SK-N-SH treated with all-trans-retinoic acid at 6 μM for 48 hours (cell line): ENCODE measurements around the gene TTLL8.

Source experiments
- ATAC-seq: fragments of 200-7000 bp; cut with Tn5 transposase; 3 replicates; pipeline ENCODE4 v1.9.1; 2020; ENCODE audit warnings: mild to moderate bottlenecking, moderate library complexity
- BACH2 ChIP-seq: fragments of 250-450 bp; sonication (Bioruptor Pico); IDR thresholded peaks from 2 replicates; pipeline ENCODE4 v1.9.0; 2021; ENCODE audit warnings: mild to moderate bottlenecking, borderline replicate concordance
- CREB5 ChIP-seq: fragments of 250-450 bp; sonication (Bioruptor Pico); IDR thresholded peaks from 2 replicates; pipeline ENCODE4 v1.5.1; 2020; ENCODE audit warnings: low read depth, mild to moderate bottlenecking, moderate library complexity
- CSDC2 ChIP-seq: fragments of 250-450 bp; sonication (Bioruptor Pico); IDR thresholded peaks from 2 replicates; pipeline ENCODE4 v1.5.0; 2020; ENCODE audit warnings: mild to moderate bottlenecking, moderate library complexity
- ESRRG ChIP-seq: fragments of 250-450 bp; sonication (Bioruptor Pico); IDR thresholded peaks from 2 replicates; pipeline ENCODE4 v1.6.1; 2021; ENCODE audit warnings: mild to moderate bottlenecking
- GLIS3 ChIP-seq: fragments of 250-450 bp; sonication (Bioruptor Pico); IDR thresholded peaks from 2 replicates; pipeline ENCODE4 v1.5.0; 2020; ENCODE audit warnings: mild to moderate bottlenecking, moderate library complexity
- ISL1 ChIP-seq: fragments of 250-450 bp; sonication (Bioruptor Pico); IDR thresholded peaks from 2 replicates; pipeline ENCODE4 v2.1.2; 2022; ENCODE audit warnings: mild to moderate bottlenecking, moderate library complexity
- OSR1 ChIP-seq: fragments of 250-450 bp; sonication (Bioruptor Pico); IDR thresholded peaks from 2 replicates; pipeline ENCODE4 v1.8.0; 2022; ENCODE audit warnings: moderate library complexity, mild to moderate bottlenecking, inconsistent platforms
- PATZ1 ChIP-seq: fragments of 250-450 bp; sonication (Bioruptor Pico); IDR thresholded peaks from 2 replicates; pipeline ENCODE4 v1.8.0; 2020; ENCODE audit warnings: mild to moderate bottlenecking, moderate library complexity, borderline replicate concordance
- POU6F1 ChIP-seq: fragments of 250-450 bp; sonication (Bioruptor Pico); IDR thresholded peaks from 2 replicates; pipeline ENCODE4 v1.8.0; 2021; ENCODE audit warnings: low read depth, mild to moderate bottlenecking, moderate library complexity, borderline replicate concordance
- PPARA ChIP-seq: fragments of 250-450 bp; sonication (Bioruptor Pico); IDR thresholded peaks from 2 replicates; pipeline ENCODE4 v1.5.0; 2020; ENCODE audit warnings: mild to moderate bottlenecking, borderline replicate concordance
- RARB ChIP-seq: fragments of 250-450 bp; sonication (Bioruptor Pico); IDR thresholded peaks from 2 replicates; pipeline ENCODE4 v1.8.0; 2021; ENCODE audit warnings: mild to moderate bottlenecking, moderate library complexity
- TCF4 ChIP-seq: fragments of 250-450 bp; sonication (Bioruptor Pico); IDR thresholded peaks from 2 replicates; pipeline ENCODE4 v1.8.0; 2021; ENCODE audit warnings: mild to moderate bottlenecking, moderate library complexity, borderline replicate concordance
- TOX ChIP-seq: fragments of 250-450 bp; sonication (Bioruptor Pico); IDR thresholded peaks from 2 replicates; pipeline ENCODE4 v1.8.0; 2021; ENCODE audit warnings: mild to moderate bottlenecking, moderate library complexity, borderline replicate concordance
- ZC3H10 ChIP-seq: fragments of 250-450 bp; sonication (Bioruptor Pico); IDR thresholded peaks from 2 replicates; pipeline ENCODE4 v1.5.1; 2021; ENCODE audit warnings: mild to moderate bottlenecking, moderate library complexity
- ZFP3 ChIP-seq: fragments of 250-450 bp; sonication (Bioruptor Pico); IDR thresholded peaks from 2 replicates; pipeline ENCODE4 v1.5.0; 2020; ENCODE audit warnings: mild to moderate bottlenecking, moderate library complexity
- ZFP30 ChIP-seq: fragments of 450-650 bp; formaldehyde crosslinking; IDR thresholded peaks from 2 replicates; pipeline ENCODE4 v1.5.0; 2022; ENCODE audit warnings: mild to moderate bottlenecking, moderate library complexity
- ZNF565 ChIP-seq: fragments of 450-650 bp; formaldehyde crosslinking; conservative IDR thresholded peaks from 2 replicates; pipeline ENCODE4 v1.5.0; 2020; ENCODE audit warnings: low read depth, mild to moderate bottlenecking, moderate library complexity
- ZNF70 ChIP-seq: fragments of 450-650 bp; formaldehyde crosslinking; IDR thresholded peaks from 2 replicates; pipeline ENCODE4 v1.5.0; 2020; ENCODE audit warnings: mild to moderate bottlenecking, moderate library complexity
- ZNF8 ChIP-seq: fragments of 450-650 bp; formaldehyde crosslinking; IDR thresholded peaks from 2 replicates; pipeline ENCODE4 v1.5.0; 2020; ENCODE audit warnings: mild to moderate bottlenecking, moderate library complexity
- TF ChIP-seq, protein P1 (sequence below): fragments of 250-450 bp; sonication (Bioruptor Pico); IDR thresholded peaks from 2 replicates; pipeline ENCODE4 v1.5.1; 2021; ENCODE audit warnings: mild to moderate bottlenecking, moderate library complexity
- TF ChIP-seq, protein P2 (sequence below): fragments of 250-450 bp; sonication (Bioruptor Pico); IDR thresholded peaks from 2 replicates; pipeline ENCODE4 v1.5.0; 2020; ENCODE audit warnings: mild to moderate bottlenecking, moderate library complexity

TTLL8 gene

GRCh38 chr22:50061141-50061823 is 3.2 kb upstream of the TTLL8 start:
- TF ChIP-seq PATZ1, result no peak
- TF ChIP-seq ZFP30 (CRISPR knock-in tag), result no peak
- no peak for TF ChIP-seq RARB (CRISPR knock-in tag)
- no peak for TF ChIP-seq OSR1
- TF ChIP-seq ZNF70 (CRISPR knock-in tag), result no peak
- TF ChIP-seq, protein P1, sequence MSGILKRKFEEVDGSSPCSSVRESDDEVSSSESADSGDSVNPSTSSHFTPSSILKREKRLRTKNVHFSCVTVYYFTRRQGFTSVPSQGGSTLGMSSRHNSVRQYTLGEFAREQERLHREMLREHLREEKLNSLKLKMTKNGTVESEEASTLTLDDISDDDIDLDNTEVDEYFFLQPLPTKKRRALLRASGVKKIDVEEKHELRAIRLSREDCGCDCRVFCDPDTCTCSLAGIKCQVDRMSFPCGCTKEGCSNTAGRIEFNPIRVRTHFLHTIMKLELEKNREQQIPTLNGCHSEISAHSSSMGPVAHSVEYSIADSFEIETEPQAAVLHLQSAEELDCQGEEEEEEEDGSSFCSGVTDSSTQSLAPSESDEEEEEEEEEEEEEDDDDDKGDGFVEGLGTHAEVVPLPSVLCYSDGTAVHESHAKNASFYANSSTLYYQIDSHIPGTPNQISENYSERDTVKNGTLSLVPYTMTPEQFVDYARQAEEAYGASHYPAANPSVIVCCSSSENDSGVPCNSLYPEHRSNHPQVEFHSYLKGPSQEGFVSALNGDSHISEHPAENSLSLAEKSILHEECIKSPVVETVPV (CRISPR knock-in tag), result no peak
- TF ChIP-seq TCF4, result no peak
- no peak for TF ChIP-seq BACH2
- no peak for TF ChIP-seq ZNF565 (CRISPR knock-in tag)
- no peak for TF ChIP-seq GLIS3
- TF ChIP-seq CSDC2 (CRISPR knock-in tag), result no peak
- no peak for TF ChIP-seq POU6F1
- no peak for TF ChIP-seq ISL1 (CRISPR knock-in tag)
- TF ChIP-seq TOX (CRISPR knock-in tag), result no peak
- TF ChIP-seq CREB5 (CRISPR knock-in tag), result no peak
- TF ChIP-seq ESRRG, result no peak
- no peak for TF ChIP-seq ZC3H10 (CRISPR knock-in tag)
- no peak for TF ChIP-seq PPARA (CRISPR knock-in tag)
- TF ChIP-seq ZNF8, result no peak
- no peak for ATAC-seq

DNA sequence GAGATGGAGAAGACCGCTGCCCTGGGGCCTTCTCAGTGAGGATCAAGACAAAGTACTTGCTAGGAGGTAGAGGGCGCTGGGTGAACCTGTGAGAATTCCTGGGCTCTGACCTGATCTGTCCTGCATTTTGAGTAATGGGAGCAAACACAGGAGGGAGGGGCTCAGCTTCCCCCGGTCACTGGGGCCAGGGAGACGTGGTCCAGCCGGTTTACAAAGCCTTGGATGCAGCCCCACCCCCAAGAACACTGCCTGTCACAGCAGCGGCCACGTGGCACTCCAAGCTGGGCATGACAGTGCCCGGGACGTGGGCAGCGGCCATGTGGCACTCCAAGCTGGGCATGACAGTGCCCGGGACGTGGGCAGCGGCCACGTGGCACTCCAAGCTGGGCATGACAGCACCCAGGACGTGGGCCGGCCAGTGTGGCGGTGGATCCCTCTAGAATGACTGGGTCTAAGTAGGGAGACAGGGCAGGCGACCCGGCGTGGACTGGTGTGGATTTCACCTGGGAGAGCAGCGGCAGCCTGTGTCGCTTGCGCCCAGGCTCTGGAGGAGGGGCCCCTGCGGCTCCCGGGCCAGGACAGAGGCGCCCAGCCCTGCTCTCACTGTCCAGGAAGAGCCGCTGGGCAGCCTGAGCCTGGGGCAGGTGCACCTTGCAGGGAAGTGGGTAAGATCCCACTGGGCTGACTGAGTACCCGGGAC is 2.5 kb upstream of the TTLL8 start:
- no peak for TF ChIP-seq ZNF565 (CRISPR knock-in tag)
- no peak for TF ChIP-seq CSDC2 (CRISPR knock-in tag)
- no peak for TF ChIP-seq RARB (CRISPR knock-in tag)
- TF ChIP-seq, protein P2, sequence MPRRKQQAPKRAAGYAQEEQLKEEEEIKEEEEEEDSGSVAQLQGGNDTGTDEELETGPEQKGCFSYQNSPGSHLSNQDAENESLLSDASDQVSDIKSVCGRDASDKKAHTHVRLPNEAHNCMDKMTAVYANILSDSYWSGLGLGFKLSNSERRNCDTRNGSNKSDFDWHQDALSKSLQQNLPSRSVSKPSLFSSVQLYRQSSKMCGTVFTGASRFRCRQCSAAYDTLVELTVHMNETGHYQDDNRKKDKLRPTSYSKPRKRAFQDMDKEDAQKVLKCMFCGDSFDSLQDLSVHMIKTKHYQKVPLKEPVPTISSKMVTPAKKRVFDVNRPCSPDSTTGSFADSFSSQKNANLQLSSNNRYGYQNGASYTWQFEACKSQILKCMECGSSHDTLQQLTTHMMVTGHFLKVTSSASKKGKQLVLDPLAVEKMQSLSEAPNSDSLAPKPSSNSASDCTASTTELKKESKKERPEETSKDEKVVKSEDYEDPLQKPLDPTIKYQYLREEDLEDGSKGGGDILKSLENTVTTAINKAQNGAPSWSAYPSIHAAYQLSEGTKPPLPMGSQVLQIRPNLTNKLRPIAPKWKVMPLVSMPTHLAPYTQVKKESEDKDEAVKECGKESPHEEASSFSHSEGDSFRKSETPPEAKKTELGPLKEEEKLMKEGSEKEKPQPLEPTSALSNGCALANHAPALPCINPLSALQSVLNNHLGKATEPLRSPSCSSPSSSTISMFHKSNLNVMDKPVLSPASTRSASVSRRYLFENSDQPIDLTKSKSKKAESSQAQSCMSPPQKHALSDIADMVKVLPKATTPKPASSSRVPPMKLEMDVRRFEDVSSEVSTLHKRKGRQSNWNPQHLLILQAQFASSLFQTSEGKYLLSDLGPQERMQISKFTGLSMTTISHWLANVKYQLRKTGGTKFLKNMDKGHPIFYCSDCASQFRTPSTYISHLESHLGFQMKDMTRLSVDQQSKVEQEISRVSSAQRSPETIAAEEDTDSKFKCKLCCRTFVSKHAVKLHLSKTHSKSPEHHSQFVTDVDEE (CRISPR knock-in tag), result no peak
- TF ChIP-seq OSR1, result no peak
- no peak for TF ChIP-seq ZNF70 (CRISPR knock-in tag)
- ATAC-seq, result no peak

DNA sequence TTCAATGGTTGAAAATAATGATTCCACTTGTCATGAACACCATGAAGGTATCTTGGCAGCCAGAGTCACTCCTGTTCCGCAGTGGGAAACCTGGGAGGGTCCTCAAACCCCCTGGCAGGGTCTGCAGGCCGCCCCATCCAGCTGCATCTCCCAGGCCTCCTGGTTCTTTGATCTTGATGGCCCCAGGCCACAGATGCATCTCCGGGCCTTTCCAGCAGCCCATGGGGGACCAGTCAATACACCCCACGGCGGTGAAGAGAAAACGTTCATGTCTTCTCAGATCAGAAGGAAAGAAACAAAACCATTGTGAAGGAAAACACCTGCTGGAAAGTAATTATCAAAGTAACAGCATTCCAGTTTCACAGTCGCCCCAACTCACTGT is 1.8 kb upstream of the TTLL8 start:
- no peak for ATAC-seq
- TF ChIP-seq, protein P2 (CRISPR knock-in tag), result no peak
- no peak for TF ChIP-seq ZNF8
- no peak for TF ChIP-seq RARB (CRISPR knock-in tag)
- TF ChIP-seq ZFP3, result no peak
- no peak for TF ChIP-seq ISL1 (CRISPR knock-in tag)
- TF ChIP-seq ZNF70 (CRISPR knock-in tag), result no peak
- TF ChIP-seq TCF4, result no peak
- no peak for TF ChIP-seq PATZ1
- TF ChIP-seq CREB5 (CRISPR knock-in tag), result no peak
